NCI-H774 (cell line): Measurements from ENCODE around the gene FNDC5.

ENCODE experiments used
- DNase-seq: peaks from one replicate; lab custom pipeline; 2025; lab: John Stamatoyannopoulos, UW

Gene FNDC5

GRCh38 chr1:32884032-32884372, 13.3 kb upstream of the FNDC5 start:
- DNase-seq = no peak

- DNase-seq = no peak
Measured at GRCh38 chr1:32883338-32884031, 12.8 kb upstream of the FNDC5 start.

- no peak for DNase-seq
Measured at GRCh38 chr1:32881871-32882850, 11.4 kb upstream of the FNDC5 start.

GRCh38 chr1:32881291-32881690, 10.6 kb upstream of the FNDC5 start:
- DNase-seq = no peak

GRCh38 chr1:32878637-32879041, 7.9 kb upstream of the FNDC5 start:
- DNase-seq = no peak

- no peak for DNase-seq
Measured at GRCh38 chr1:32878183-32878582, 7.5 kb upstream of the FNDC5 start.

- DNase-seq = no peak
Measured at GRCh38 chr1:32877211-32878110, 6.7 kb upstream of the FNDC5 start.

- DNase-seq = peak; percentile 34
Measured at GRCh38 chr1:32876341-32877210, 5.9 kb upstream of the FNDC5 start.

GRCh38 chr1:32874860-32875752, 4.4 kb upstream of the FNDC5 start:
- DNase-seq = no peak

GRCh38 chr1:32873484-32873883, 2.8 kb upstream of the FNDC5 start:
- DNase-seq = no peak

GRCh38 chr1:32872192-32872460, 1.4 kb upstream of the FNDC5 start:
- no peak for DNase-seq

GRCh38 chr1:32871364-32872191, 866 bp upstream of the FNDC5 start:
- no peak for DNase-seq

GRCh38 chr1:32869923-32870614, 643 bp downstream of the FNDC5 start:
- no peak for DNase-seq

- DNase-seq = no peak
Measured at GRCh38 chr1:32868806-32869455, 1.8 kb downstream of the FNDC5 start.

- DNase-seq = no peak
Measured at GRCh38 chr1:32868085-32868484, 2.6 kb downstream of the FNDC5 start.

- no peak for DNase-seq
Measured at GRCh38 chr1:32867671-32868070, 3.0 kb downstream of the FNDC5 start.

- no peak for DNase-seq
Measured at GRCh38 chr1:32867151-32867550, 3.6 kb downstream of the FNDC5 start.

- no peak for DNase-seq
Measured at GRCh38 chr1:32865639-32866405, 4.9 kb downstream of the FNDC5 start.
